KMS-11 (cell line): ENCODE measurements around the gene ZNF683.

Experiments
- H2AFZ ChIP-seq: fragments of 200-600 bp; sonication (generic); 2 replicates; pipeline ENCODE4 v1.6.1; 2016; ENCODE audit warnings: antibody characterized with exemption, mixed run types, low read depth
- H3K27ac ChIP-seq: fragments of 200-600 bp; sonication (generic); 2 replicates; pipeline ENCODE4 v1.6.1; 2016; ENCODE audit warnings: mild to moderate bottlenecking, mixed run types
- H3K27me3 ChIP-seq: fragments of 200-600 bp; sonication (generic); 2 replicates; pipeline ENCODE4 v1.6.1; 2017; ENCODE audit warnings: mild to moderate bottlenecking, low read depth, mixed run types, moderate library complexity; ENCODE audit not compliant: insufficient read depth
- H3K36me3 ChIP-seq: fragments of 200-600 bp; sonication (generic); 2 replicates; pipeline ENCODE4 v1.6.1; 2017; ENCODE audit warnings: mild to moderate bottlenecking, mixed run types; ENCODE audit not compliant: insufficient read depth
- H3K4me1 ChIP-seq: fragments of 200-600 bp; sonication (generic); 2 replicates; pipeline ENCODE4 v1.6.1; 2016; ENCODE audit warnings: mild to moderate bottlenecking, low read depth, mixed run types; ENCODE audit not compliant: poor library complexity, severe bottlenecking
- H3K4me2 ChIP-seq: fragments of 200-600 bp; sonication (generic); 2 replicates; pipeline ENCODE4 v1.7.0; 2016; ENCODE audit warnings: mild to moderate bottlenecking, mixed run types
- H3K4me3 ChIP-seq: fragments of 200-600 bp; sonication (generic); IDR thresholded peaks from 2 replicates; pipeline ENCODE4 v1.6.1; 2017; ENCODE audit warnings: low read depth, low read length, mixed read lengths; ENCODE audit not compliant: insufficient read depth
- H3K79me2 ChIP-seq: fragments of 200-600 bp; sonication (generic); 2 replicates; pipeline ENCODE4 v1.6.1; 2016; ENCODE audit warnings: low read depth, mixed run types; ENCODE audit not compliant: insufficient read depth
- H3K9ac ChIP-seq: fragments of 200-600 bp; sonication (generic); 2 replicates; pipeline ENCODE4 v1.6.1; 2016; ENCODE audit warnings: mild to moderate bottlenecking, mixed run types
- H4K20me1 ChIP-seq: fragments of 200-600 bp; sonication (generic); 2 replicates; pipeline ENCODE4 v1.6.1; 2016; ENCODE audit warnings: mild to moderate bottlenecking, mixed run types; ENCODE audit not compliant: insufficient read depth
- TF ChIP-seq, protein P1 (sequence below): fragments of 200-600 bp; sonication (generic); conservative IDR thresholded peaks from 2 replicates; pipeline ENCODE4 v1.6.1; 2017; ENCODE audit warnings: low read depth, mild to moderate bottlenecking, antibody characterized with exemption, low read length, moderate library complexity, mixed read lengths

The ZNF683 gene

GRCh38 chr1:26408604-26409003 is 36.1 kb upstream of the ZNF683 start:
- H3K4me2 ChIP-seq, result no peak overlapping the region
- H3K36me3 ChIP-seq, result no peaks in the 10 kb centered on the region
- H3K27me3 ChIP-seq, result peaks cover 57% of the 10 kb centered on the region
- H3K9ac ChIP-seq, result no peak overlapping the region
- H2AFZ ChIP-seq, result no peak overlapping the region
- H3K27ac ChIP-seq, result no peak overlapping the region
- H3K4me1 ChIP-seq, result no peaks in the 10 kb centered on the region
- H3K79me2 ChIP-seq, result no peaks in the 10 kb centered on the region
- TF ChIP-seq, protein P1, sequence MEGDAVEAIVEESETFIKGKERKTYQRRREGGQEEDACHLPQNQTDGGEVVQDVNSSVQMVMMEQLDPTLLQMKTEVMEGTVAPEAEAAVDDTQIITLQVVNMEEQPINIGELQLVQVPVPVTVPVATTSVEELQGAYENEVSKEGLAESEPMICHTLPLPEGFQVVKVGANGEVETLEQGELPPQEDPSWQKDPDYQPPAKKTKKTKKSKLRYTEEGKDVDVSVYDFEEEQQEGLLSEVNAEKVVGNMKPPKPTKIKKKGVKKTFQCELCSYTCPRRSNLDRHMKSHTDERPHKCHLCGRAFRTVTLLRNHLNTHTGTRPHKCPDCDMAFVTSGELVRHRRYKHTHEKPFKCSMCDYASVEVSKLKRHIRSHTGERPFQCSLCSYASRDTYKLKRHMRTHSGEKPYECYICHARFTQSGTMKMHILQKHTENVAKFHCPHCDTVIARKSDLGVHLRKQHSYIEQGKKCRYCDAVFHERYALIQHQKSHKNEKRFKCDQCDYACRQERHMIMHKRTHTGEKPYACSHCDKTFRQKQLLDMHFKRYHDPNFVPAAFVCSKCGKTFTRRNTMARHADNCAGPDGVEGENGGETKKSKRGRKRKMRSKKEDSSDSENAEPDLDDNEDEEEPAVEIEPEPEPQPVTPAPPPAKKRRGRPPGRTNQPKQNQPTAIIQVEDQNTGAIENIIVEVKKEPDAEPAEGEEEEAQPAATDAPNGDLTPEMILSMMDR, result no peak
- H4K20me1 ChIP-seq, result no peaks in the 10 kb centered on the region
- no peak overlapping the region for H3K4me3 ChIP-seq

DNA sequence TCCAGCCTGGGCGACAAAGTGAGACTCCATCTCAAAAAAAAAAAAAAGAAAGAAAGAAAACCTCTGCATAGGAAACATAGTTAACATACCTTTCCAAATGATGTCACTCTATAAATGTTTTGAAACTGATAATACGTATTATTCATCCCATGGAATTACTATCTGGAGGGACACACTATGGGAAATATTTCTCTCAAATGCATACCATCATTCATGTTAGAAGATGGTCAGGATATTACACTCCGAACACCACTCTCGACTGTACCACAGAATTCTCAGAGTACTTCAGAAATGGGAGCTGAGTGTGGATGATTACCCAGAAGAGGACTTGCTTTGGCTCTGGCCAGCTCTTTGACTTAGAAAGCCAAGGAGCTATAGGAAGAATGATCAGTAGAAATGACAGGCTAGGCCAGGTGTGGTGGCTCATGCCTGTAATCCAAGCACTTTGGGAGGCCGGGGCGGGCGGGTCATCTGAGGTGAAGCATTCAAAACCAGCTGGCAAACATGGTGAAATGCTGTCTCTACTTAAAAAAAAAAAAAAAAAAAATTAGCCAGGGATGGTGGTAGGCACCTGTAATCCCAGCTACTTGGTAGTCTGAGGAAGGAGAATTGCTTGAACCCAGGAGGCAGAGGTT is 32.8 kb upstream of the ZNF683 start:
- no peaks in the 10 kb centered on the region for H4K20me1 ChIP-seq
- no peaks in the 10 kb centered on the region for H3K4me1 ChIP-seq
- H3K4me2 ChIP-seq, result no peak overlapping the region
- H3K79me2 ChIP-seq, result no peaks in the 10 kb centered on the region
- no peak overlapping the region for H3K4me3 ChIP-seq
- peaks cover 30% of the 10 kb centered on the region for H3K27me3 ChIP-seq
- no peaks in the 10 kb centered on the region for H3K36me3 ChIP-seq
- TF ChIP-seq, protein P1, result no peak
- H3K9ac ChIP-seq, result no peak overlapping the region
- no peak overlapping the region for H2AFZ ChIP-seq
- H3K27ac ChIP-seq, result no peak overlapping the region

GRCh38 chr1:26404641-26405040 is 32.1 kb upstream of the ZNF683 start:
- Histone ChIP-seq H3K27me3 (peaks cover 27% of the 10 kb centered on the region), H4K20me1 (no peaks in the 10 kb centered on the region), H3K27ac (no peak overlapping the region), H3K4me2 (no peak overlapping the region), H3K36me3 (no peaks in the 10 kb centered on the region), H3K79me2 (no peaks in the 10 kb centered on the region), H3K9ac (no peak overlapping the region), H3K4me3 (no peak overlapping the region), H2AFZ (no peak overlapping the region), H3K4me1 (no peaks in the 10 kb centered on the region)
- TF ChIP-seq, protein P1, result no peak

DNA sequence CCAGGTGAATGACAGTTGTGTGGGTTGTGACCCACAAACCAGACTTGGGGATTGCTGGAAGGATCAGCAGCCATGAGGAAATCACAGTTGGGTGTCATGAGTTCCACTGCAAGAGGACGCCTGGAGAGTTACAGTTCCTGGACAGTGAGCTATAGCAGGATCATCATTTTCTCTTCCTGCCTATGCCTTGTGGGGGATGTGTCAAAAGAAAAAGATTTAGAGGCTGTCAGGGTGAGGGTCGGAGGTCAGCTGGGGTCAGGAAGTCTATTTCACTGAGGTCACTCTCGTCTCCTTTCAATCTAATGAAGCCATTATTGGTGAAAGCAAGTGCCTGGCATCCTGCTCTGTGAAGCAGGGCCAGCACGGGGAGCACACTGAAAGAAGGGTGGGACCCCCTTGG is 31.1 kb upstream of the ZNF683 start:
- Histone ChIP-seq H3K9ac (no peak overlapping the region), H3K36me3 (no peaks in the 10 kb centered on the region), H4K20me1 (no peaks in the 10 kb centered on the region), H2AFZ (no peak overlapping the region), H3K4me1 (no peaks in the 10 kb centered on the region), H3K79me2 (no peaks in the 10 kb centered on the region), H3K27ac (no peak overlapping the region), H3K4me2 (no peak overlapping the region), H3K27me3 (peaks cover 17% of the 10 kb centered on the region), H3K4me3 (no peak overlapping the region)
- TF ChIP-seq, protein P1, result no peak
